SH-SY5Y (cell line): ENCODE measurements around the gene RELN.

Experiments
- GATA2 ChIP-seq: IDR thresholded peaks from 2 replicates; pipeline ENCODE4 v1.6.1; 2011; ENCODE audit warnings: mild to moderate bottlenecking, low read depth, low read length
- GATA3 ChIP-seq: IDR thresholded peaks from 2 replicates; pipeline ENCODE4 v1.6.1; 2011; ENCODE audit warnings: low read depth, mild to moderate bottlenecking, low read length, moderate library complexity

DNA sequence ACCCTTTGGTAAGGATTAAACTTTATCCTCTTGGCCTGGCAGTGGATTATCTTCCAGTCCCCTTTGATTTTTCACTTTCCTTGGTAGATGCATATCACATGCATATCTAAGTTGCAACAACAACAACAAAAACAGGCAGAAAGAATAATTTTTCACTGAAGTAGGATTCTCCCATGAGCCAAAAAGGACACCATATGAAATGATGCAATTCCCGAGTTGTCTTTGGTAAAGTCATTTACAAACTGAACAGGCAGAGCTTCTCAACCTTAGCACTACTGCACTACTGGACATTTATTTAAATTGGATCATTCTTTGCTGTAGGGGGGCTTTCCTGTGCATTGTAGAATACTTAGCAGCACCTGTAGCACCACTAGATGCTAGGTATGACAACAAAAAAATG is 195.0 kb downstream of the RELN start:
- TF ChIP-seq GATA2 (no peak), GATA3 (no peak)
